ENCODE results near the gene SPA17.

GRCh38 chr11:124670732-124671131, 3.0 kb upstream of the SPA17 start:
- TF ChIP-seq CTCF (conservative IDR thresholded peaks at IDR 0.05; ENCODE audit: low read length) (0 out of 2 replicates have a peak, but pooled peaks have one; percentile 10), EZH2phosphoT487 (IDR thresholded peaks at IDR 0.05; ENCODE audit: borderline replicate concordance) (no peak)

Measured in Loucy (cell line).